SK-N-SH treated with all-trans-retinoic acid at 6 μM for 48 hours (cell line): Measurements from ENCODE around the gene RBM19.

ENCODE experiments used
- ARNTL ChIP-seq: fragments of 450-650 bp; formaldehyde crosslinking; IDR thresholded peaks from 2 replicates; pipeline ENCODE4 v1.5.0; 2020; ENCODE audit warnings: low read depth, mild to moderate bottlenecking, moderate library complexity, borderline replicate concordance
- PATZ1 ChIP-seq: fragments of 250-450 bp; sonication (Bioruptor Pico); IDR thresholded peaks from 2 replicates; pipeline ENCODE4 v1.8.0; 2020; ENCODE audit warnings: mild to moderate bottlenecking, moderate library complexity, borderline replicate concordance
- RARB ChIP-seq: fragments of 250-450 bp; sonication (Bioruptor Pico); IDR thresholded peaks from 2 replicates; pipeline ENCODE4 v1.8.0; 2021; ENCODE audit warnings: mild to moderate bottlenecking, moderate library complexity
- TOX ChIP-seq: fragments of 250-450 bp; sonication (Bioruptor Pico); IDR thresholded peaks from 2 replicates; pipeline ENCODE4 v1.8.0; 2021; ENCODE audit warnings: mild to moderate bottlenecking, moderate library complexity, borderline replicate concordance

- TF ChIP-seq PATZ1 (CRISPR knock-in tag) (no peak), RARB (CRISPR knock-in tag) (no peak), TOX (CRISPR knock-in tag) (no peak), ARNTL (no peak)
Observed at GRCh38 chr12:113779774-113780173, 186.4 kb downstream of the RBM19 start.
